NAMALWA (cell line): Measurements from ENCODE around the gene BCKDHA.
"Not testable (repeated sequence)": the region's sequence is repeated elsewhere in the genome, so short reads cannot be mapped to it uniquely, and the experiment has no call there.

Experiments
- DNase-seq: peaks from one replicate; pipeline ENCODE4 v3.0.0-alpha.2; 2015; ENCODE audit warnings: low spot score

Gene BCKDHA

DNA sequence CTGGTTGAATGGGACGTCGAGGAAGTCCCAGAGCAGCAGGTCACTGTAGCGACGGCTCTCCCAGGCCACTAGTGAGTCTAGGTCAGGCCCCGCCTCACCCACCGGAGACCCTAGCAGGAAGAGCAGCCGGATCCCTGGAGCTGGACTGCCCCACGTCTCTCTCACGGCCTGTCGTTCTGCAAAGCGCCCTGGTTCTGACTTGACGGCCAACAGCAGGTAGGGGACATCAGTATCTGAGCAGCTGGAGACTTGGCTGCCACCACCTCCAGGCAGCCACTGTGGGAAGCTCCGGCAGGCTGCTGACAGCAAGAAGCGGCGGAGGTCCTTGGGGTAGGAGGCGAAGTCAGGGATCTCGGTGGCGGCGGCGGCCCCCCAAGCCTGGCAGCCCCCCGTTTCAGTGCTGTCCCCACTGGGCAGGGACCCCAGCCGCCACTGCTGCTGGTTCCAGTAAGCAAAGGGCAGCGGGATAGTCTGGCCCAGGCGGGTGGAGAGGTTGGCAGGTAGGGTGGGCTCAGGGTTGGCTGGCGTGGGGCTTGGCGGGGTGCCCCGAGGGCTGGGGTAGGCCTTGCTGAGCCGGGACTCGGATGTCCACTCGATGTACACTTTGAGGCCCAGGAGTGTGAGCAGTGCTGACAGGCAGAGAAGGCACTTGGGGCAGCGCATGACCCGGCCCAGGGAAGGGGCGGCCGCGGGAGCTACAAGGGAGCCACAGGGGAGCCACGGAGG is 28.7 kb downstream of the BCKDHA start:
- DNase-seq, result no peak

DNA sequence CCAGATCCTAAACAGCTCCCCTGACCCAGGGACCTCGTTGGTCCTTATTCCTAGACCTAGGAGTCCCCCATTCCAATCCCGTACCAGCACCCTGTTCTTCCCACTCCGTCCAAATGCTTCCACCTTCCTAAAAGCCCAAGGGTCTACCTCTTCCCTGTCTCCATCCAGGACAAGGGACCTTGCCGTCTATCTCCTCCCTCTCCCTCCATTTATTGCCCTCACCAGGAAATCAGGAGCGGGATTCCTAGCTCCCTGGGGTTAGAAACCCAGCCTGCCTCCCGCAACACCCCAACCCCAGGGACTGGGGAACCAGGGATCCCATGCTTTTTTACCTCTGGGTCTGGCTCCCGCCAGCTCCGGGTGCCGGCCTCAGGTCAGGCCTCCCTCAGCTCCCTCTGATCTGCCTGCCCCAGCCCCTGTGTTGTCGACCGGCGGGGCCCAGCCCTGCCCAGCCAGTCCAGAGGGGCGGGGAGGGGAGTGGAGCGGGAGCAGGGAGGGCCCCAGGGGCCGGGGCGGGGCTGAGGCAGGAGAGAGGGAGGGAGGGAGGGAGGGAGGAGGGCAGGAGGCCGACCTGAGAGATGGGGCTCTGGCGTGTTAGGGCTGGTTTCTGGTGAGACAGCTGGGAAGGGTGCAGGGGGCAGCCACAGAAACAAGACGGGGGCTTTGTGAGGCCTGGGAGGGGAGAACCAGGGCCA is 29.5 kb downstream of the BCKDHA start, which contains the start of gene B3GNT8:
B3GNT8 (minus strand) TSS at position 423 of the 695 bp plus-strand sequence. CDS start 596 bp downstream, outside the sequence.
- no peak for DNase-seq

DNA sequence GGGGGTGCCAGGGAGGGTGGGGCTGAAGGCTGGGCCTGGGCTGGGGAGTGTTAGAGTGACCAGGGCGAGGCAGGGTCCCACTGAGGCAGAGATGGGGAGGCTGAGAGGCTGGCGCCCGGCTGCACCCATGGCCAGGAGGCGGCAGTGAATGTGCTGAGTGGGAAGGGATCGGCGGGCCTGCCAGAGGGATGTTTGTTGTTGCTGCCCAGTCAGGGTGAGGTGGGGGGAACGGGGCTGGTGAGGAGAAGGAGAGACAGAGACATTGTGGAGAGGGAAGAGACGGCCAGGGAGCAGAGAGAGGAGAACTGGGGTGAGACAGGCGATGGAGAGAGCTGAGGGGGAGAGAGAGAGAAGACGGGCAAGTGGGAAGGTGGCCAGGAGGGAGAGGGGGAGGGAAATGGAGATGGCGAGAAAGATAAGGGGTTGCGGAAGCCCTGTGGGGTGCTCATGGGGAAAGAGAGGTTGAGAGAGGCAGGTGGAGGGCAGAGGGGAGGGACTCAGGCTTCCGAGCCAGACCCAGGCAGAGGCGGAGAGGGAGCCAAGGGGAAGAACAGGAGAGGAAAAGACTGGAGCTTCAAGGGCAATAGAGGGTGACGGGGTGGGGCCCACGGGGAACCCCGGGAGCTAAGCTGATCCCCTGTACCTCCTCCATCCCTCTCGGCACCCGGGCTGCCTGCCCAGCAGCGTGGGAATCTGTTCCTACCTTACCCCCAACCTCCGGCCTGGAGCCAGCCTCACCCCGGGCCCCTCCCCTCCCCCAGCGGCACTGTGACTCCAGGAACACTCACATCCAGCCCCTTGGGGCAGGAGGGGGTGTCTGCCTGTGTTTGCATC is 30.2 kb downstream of the BCKDHA start:
- DNase-seq, result no peak

DNA sequence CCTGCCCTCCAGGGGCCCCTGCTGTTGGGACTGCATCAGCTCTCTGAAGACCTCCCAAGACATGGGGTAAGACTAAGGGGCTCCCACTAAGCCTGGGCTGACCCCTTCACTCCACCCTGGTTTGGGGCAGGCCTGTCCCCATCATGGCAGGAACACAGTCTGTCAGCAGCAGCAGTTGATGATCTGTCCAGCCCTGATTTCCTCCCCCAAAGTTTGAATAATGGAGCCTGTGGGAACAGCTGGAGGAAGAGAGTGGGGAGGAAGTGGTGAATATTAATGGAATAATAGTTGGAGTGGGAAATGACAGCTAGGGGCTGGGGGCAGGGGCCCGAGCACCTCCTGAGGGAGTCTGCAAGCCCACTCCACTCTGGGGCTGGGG is 30.9 kb downstream of the BCKDHA start:
- no peak for DNase-seq

DNA sequence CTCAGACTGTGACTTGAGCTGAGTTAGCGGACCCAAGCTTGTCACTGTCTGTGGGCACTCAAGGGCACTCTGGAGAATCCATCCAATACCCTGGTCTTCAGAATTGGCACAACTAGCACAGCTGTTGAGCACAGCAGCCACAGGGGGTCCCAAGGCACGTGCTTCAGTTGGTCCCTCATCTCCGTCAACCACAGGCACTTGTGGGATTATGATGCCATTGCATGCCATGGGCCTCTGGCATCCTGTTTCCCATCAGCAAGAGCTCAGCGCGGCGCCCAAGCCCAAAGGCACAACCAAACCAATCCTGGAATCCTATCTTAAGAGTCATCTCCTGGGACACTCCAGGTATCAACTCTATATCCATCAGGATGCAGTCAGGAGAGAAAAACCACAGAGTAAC is 33.3 kb downstream of the BCKDHA start:
- DNase-seq, result no peak

- DNase-seq, result peak; percentile 41
Observed at GRCh38 chr19:41431426-41432386, 34.1 kb downstream of the BCKDHA start.

DNA sequence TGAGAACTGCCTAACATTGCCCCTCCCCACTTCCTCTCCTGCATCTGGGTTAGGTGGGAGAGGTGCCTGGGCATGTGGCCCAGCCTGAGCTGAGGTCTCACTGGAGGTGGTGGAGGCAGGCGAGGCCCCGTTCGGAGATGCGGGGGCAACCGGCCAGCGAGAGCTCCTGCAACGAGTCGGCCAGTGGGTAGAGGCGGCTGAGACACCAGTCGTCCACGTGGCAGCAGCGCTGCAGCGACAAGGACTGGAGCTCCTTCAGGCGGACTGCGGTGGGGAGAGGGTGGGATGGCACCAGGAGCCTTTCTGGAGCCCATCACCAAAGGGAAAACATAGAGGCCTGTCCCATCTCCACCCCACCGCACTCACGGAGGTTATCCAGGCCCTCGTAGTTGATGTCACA is 35.6 kb downstream of the BCKDHA start:
- DNase-seq, result no peak

DNA sequence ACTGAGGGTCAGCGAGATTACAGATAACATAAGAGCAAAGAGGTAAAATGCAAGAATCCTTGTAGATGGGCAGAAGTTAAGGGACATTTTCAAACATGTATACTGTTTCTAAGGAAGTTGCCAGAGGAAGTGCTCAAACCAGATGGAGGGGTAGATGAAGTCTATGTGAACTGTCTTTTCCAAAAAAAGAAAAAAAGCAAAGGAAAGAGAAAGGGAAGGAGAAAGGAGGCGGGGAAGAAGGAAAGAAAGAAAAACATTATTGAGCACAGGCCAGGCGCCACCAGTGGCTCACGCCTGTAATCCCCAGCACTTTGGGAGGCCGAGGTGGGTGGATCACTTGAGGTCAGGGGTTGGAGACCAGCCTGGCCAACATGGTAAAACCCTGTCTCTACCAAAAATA is 36.8 kb downstream of the BCKDHA start:
- DNase-seq, result no peak

DNA sequence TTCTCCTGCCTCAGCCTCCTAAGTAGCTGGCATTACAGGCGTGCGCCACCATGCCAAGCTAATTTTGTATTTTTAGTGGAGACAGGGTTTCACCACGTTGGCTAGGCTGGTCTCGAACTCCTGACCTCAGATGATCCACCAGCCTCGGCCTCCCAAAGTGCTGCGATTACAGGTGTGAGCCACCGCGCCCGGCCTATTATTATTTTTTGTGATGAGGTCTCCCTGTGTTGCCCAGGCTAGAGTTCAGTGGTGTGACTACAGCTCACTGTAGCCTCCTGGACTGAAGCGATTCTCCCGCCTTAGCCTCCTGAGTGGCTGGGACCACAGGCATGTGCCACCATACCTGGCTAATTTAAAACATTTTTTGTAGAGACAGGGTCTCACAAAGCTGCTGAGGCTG is 37.8 kb downstream of the BCKDHA start:
- DNase-seq, result not testable (repeated sequence)

- DNase-seq, result no peak
Observed at GRCh38 chr19:41435936-41436673, 38.5 kb downstream of the BCKDHA start.

DNA sequence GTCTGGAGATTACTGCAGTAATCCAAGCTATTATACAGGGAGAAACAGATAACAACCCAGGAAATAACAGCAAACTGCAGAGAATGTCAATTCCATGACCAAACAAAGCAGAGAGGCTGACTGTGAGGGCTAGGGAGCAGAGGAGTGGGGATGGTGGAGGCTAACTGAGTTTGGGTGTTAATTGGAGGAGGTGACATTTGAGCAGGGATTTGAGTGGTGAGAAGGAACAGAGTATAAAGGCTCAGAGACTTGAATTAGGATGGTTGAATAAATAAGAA is 39.0 kb downstream of the BCKDHA start:
- no peak for DNase-seq

GRCh38 chr19:41437944-41438574 is 40.4 kb downstream of the BCKDHA start:
- no peak for DNase-seq

- peak; percentile 99 for DNase-seq
Observed at GRCh38 chr19:41439441-41440222, 42.0 kb downstream of the BCKDHA start, which contains the start of gene DMAC2. DMAC2 (minus strand) TSS chr19:41439912; CDS start chr19:41439899, 13 bp downstream.

GRCh38 chr19:41441321-41441945 is 43.8 kb downstream of the BCKDHA start:
- no peak for DNase-seq

GRCh38 chr19:41442473-41443355 is 45.1 kb downstream of the BCKDHA start, which contains the start of gene ERICH4:
ERICH4 (plus strand) TSS chr19:41443156; CDS start chr19:41443170, 14 bp downstream.
- no peak for DNase-seq

GRCh38 chr19:41443813-41444455 is 46.3 kb downstream of the BCKDHA start:
- DNase-seq, result peak; percentile 51

- DNase-seq, result no peak
Observed at GRCh38 chr19:41445575-41445974, 48.0 kb downstream of the BCKDHA start.
